CD1c-positive myeloid dendritic cell (primary cell): Measurements from ENCODE around the gene PLCH1.
A peak's percentile ranks its signal among the peaks of the same experiment; 100 is the strongest.

Experiments used
- DNase-seq: peaks from one replicate; pipeline ENCODE4 v3.0.0-alpha.2; 2016; ENCODE audit errors: extremely low spot score

Gene PLCH1, protein sequence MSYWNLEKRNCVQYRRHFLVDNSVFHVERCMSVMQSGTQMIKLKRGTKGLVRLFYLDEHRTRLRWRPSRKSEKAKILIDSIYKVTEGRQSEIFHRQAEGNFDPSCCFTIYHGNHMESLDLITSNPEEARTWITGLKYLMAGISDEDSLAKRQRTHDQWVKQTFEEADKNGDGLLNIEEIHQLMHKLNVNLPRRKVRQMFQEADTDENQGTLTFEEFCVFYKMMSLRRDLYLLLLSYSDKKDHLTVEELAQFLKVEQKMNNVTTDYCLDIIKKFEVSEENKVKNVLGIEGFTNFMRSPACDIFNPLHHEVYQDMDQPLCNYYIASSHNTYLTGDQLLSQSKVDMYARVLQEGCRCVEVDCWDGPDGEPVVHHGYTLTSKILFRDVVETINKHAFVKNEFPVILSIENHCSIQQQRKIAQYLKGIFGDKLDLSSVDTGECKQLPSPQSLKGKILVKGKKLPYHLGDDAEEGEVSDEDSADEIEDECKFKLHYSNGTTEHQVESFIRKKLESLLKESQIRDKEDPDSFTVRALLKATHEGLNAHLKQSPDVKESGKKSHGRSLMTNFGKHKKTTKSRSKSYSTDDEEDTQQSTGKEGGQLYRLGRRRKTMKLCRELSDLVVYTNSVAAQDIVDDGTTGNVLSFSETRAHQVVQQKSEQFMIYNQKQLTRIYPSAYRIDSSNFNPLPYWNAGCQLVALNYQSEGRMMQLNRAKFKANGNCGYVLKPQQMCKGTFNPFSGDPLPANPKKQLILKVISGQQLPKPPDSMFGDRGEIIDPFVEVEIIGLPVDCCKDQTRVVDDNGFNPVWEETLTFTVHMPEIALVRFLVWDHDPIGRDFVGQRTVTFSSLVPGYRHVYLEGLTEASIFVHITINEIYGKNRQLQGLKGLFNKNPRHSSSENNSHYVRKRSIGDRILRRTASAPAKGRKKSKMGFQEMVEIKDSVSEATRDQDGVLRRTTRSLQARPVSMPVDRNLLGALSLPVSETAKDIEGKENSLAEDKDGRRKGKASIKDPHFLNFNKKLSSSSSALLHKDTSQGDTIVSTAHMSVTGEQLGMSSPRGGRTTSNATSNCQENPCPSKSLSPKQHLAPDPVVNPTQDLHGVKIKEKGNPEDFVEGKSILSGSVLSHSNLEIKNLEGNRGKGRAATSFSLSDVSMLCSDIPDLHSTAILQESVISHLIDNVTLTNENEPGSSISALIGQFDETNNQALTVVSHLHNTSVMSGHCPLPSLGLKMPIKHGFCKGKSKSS (N-terminal part only)

DNA sequence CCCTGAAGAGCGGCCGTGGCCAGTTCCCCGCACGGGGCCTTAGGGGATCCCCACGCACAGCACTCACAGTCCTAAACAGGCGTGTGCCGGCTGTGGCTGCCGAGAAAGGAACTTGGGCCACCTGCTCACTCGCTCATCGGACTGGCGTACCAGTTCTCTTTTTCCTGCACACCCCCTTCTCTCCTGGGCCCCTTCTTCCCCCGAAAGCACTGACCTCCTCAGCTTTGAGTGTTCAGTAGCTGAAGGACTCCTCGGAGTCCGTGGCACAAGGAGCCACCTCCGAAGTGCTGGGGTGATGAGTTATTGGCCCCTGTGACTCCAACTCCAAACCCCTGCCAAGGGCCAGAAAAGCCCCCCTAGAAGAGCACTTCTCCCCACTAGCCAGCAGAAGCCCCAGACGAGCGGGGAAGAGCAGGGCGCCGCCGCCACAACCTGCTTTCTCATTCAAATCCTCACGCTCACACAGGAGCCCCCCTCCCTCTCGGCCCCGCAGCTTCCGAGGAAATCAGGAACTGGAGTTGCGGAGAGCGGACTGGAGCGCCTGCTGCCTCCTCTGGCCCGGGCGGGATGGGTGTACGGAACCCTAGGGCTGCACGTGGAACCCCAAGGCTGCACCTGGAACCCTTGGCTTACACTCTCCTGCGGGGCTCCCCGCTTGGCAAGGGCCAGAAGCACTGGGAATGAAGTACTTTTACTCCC lies at the start of gene PLCH1:
Gene PLCH1, minus strand, starts transcription at position 446 of the 699 bp plus-strand sequence. CDS start 40,847 bp downstream, outside the sequence.
- DNase-seq = peak; percentile 59

DNA sequence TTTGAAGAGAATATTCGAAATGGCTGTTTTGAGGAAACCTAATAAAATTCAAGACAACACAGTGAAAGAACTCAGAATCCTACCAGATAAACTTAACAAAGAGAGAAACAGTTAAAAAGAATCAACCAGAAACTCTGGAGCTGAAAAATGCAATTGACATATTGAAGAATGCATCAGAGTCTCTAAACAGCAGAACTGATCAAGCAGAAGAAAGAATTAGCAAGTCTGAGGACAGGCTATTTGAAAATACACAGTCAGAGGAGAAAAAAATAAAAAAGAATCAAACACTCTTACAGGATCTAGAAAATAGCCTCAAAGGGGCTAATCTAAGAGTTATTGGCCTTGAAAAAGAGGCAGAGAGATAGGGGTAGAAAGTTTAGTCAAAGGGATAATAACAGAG lies 47.7 kb upstream of the PLCH1 start:
- no peak for DNase-seq

GRCh38 chr3:155791190-155791589 lies 46.3 kb upstream of the PLCH1 start:
- no peak for DNase-seq

DNA sequence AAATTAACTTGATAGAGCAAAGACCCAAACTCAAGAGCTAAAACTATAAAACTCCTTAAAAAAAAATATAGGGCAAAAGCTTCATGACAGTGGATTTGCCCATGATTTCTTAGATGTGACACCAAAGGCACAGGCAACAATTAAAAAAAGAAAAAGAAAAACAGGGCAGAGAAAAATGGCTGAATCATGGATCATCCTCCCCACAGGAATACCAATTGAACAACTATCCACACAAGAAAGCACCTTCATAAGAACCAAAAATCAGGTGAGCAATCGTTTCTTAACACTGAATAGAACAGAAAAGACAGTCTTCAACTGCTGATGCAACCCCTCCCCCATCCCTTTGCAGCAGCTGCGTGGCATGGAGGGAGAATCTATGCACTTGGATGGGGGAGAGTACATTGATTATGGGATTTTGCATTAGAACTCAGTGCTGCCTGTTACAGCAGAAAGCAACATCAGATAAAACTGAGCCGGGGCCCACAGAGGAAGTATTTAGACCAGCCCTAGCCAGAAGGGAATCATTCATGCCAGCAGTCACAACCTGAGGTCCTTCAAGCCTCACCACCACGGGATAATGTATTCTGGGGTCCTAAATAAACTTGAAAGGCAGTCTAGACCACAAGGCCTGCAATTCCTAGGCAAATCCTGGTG lies 45.5 kb upstream of the PLCH1 start:
- no peak for DNase-seq

DNA sequence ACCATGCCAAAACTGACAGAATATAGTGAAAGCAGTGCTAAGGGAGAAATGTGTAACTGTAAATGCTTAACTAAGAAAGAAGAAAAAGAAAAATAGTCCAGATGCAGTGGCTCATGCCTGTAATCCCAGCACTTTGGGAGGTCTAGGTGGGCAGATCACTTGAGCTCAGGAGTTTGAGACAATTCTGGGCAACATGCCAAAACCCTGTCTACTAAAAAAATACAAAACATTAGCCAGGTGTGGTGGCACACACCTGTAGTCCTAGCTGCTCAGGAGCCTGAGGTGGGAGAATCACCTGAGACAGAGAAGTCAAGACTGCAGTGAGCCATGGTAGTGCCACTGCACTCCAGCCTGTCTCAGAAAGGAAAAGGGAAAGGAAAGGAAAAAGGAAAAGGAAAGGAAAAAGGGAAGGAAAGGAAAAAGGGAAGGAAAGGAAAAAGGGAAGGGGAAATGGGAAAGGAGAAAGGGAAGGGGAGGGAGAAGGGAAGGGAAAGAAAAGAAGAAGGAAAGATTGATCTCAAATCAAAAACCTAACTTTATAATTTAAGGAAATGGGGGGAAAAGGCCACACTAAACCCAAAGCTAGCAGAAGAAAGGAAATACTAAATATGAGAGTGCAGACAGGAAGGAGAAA lies 40.9 kb upstream of the PLCH1 start:
- no peak for DNase-seq

DNA sequence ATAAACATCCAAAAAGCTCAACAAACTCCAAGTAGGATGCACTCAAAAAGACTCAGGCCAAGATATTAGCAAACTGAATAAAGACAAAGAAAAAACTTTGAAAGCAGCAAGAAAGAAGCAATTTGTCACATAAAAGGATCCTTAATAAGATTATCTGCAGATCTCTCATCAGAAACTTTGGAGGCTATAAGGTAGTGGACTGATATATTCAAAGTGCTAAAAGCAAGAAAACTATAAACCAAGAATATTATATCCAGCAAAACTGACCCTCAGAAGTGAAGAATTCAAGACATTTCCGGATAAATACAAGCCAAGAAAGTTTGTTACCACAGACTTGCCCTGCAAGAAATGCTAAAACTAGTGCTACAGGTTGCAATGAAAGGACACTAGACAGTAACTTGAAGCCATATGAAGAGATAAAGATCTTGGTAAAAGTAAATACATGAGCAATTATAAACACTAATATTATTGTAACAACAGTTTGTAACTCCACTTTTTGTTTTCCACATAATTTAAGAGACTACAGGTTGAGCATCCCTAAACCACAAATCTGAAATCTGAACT lies 37.6 kb upstream of the PLCH1 start:
- DNase-seq = no peak

- no peak for DNase-seq
Measured at GRCh38 chr3:155780291-155780690, 35.4 kb upstream of the PLCH1 start.

DNA sequence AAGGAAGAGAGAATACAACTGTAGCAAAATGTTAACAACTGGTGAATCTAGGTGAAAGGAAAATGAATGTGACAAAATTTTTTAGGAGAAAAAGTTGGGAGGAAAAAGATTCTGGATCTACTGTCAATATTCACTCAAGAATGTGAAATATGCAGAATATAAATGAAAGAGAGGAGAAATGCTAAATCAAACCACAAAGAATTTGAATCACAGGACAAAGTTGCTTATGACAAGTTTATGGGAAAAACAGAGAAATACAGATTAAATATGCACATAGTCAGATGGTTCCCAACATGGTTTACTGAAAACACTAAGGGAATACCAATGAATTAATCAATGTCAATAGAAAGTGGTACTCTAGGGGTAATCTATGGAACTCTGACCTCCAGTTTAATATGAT lies 33.6 kb upstream of the PLCH1 start:
- no peak for DNase-seq

GRCh38 chr3:155772801-155773200 lies 27.9 kb upstream of the PLCH1 start:
- DNase-seq = no peak

GRCh38 chr3:155771126-155771525 lies 26.3 kb upstream of the PLCH1 start:
- DNase-seq = no peak

DNA sequence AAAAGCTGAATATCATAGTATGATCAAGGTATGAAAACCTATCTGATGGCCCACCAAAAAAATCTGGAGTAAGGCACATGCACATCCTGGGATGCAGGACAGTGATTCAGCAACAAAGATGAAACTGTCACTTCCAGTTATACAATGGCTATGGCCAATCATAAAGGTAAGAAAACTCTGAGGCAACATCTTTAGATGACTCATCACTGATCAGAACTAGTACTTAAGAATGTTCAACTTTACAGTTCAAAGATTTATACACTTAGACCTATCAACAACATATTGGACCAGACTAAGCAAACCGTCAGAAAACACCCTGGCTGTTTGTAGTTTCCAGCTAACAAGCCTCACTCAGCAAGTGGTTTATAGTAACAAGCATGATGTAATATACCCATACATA lies 21.3 kb upstream of the PLCH1 start:
- no peak for DNase-seq

DNA sequence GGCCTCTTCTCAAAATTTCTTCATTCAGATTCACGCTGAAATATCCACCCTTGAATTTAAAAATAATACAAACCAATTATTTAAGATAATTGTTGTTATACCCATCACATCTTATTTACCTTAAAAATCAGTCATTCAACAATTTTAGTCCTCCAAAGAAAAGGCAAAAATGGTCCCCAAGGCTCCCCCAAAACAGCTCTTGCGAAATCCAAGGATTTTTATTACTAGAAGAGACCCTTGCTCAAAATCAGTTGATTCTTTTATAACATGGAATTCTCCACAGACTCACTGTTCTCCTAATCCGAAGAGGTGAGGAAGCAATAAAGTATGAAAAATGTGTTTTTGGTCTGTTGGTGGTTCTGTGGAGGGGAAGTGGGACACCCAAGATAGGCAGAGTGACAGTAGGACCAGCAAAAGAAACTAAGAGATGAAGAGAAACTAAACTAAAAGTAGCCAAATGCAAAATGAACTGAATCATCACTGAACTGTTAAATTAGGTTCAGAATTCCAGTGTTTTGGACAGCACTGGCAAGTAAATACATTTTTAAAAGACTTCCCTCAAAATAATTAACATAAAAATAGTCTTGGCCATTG lies 19.1 kb upstream of the PLCH1 start:
- no peak for DNase-seq

GRCh38 chr3:155760653-155761052 lies 15.8 kb upstream of the PLCH1 start:
- no peak for DNase-seq

DNA sequence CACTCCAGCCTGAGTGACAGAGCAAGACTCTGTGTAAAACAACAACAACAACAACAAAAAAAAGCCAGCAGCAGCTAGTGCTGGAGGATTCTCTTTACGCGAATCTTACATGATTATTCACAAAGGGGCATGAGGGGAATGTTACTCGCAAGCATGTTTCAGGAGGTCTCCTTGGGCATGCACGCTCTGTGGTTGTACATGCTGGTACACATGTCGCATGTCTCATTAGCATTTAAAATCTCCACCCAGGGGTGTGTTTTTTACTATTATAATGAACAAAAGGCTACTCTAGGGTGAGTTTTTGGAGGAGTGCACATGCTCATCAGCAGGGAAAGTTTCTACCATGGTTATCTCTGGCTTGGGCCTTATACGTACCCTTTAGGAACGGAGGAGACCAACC lies 12.7 kb upstream of the PLCH1 start:
- DNase-seq = no peak

GRCh38 chr3:155753038-155753639 lies 8.3 kb upstream of the PLCH1 start:
- DNase-seq = peak; percentile 28

DNA sequence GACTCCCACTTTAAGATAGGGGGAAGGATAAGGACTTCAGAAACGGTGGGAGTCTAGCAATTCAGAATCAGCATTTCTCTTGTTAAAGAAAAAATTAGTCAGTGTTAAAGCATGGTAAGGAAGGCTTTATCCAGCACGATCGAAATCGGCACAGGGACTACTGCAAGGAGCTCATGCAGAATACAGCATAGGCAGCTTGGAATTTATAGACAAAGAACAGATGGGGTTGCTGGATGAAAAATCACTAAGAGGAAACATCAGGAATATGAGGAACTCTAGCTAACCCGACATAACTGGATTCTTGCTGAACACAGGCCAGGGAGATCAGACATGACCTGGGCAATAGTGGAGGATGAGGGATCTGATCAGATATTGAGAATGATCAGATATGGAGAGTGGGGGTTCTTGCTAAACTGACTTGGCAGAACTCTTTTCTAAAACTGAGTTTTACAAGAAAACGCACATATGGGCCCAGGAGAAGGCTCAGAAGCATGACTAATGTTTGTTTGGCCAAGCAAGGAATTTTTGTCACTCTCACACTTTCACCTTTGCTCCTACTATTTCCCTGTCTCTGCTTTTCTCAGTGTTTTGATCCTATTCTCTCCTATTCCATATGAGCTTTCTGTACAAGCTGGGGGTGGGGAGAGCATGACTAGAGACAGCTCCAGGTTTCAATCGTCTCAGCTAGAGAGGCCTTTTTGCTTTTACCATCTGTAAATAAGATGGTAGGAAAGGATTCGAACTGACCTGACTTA lies 3.9 kb upstream of the PLCH1 start:
- no peak for DNase-seq

GRCh38 chr3:155747946-155748290 lies 3.0 kb upstream of the PLCH1 start:
- DNase-seq = no peak

GRCh38 chr3:155747286-155747945 lies 2.5 kb upstream of the PLCH1 start:
- no peak for DNase-seq
